ENCODE measurements around the gene GPRIN3.

Gene GPRIN3

GRCh38 chr4:89253935-89254334 is 53.7 kb downstream of the GPRIN3 start:
- no peak for TF ChIP-seq CTCF (conservative IDR thresholded peaks at IDR 0.05; ENCODE audit: low read length)
- H3K4me3 ChIP-seq (ENCODE audit: low read length): no peak overlapping the region
- DNase-seq (ENCODE audit: low read depth): no peak

GRCh38 chr4:89253311-89253710 is 54.3 kb downstream of the GPRIN3 start:
- no peak for TF ChIP-seq CTCF (conservative IDR thresholded peaks at IDR 0.05; ENCODE audit: low read length)
- DNase-seq (ENCODE audit: low read depth): no peak
- no peak overlapping the region for H3K4me3 ChIP-seq (ENCODE audit: low read length)

- no peak overlapping the region for H3K4me3 ChIP-seq (ENCODE audit: low read length)
- TF ChIP-seq CTCF (conservative IDR thresholded peaks at IDR 0.05; ENCODE audit: low read length): no peak
- no peak for DNase-seq (ENCODE audit: low read depth)
These were observed 56.2 kb downstream of the GPRIN3 start for GRCh38 chr4:89251396-89251795.

GRCh38 chr4:89249716-89250361 is 57.8 kb downstream of the GPRIN3 start:
- no peak for DNase-seq (ENCODE audit: low read depth)
- no peak for TF ChIP-seq CTCF (conservative IDR thresholded peaks at IDR 0.05; ENCODE audit: low read length)
- H3K4me3 ChIP-seq (ENCODE audit: low read length): no peak overlapping the region

GRCh38 chr4:89249313-89249712 is 58.3 kb downstream of the GPRIN3 start:
- TF ChIP-seq CTCF (conservative IDR thresholded peaks at IDR 0.05; ENCODE audit: low read length): no peak
- DNase-seq (ENCODE audit: low read depth): no peak
- H3K4me3 ChIP-seq (ENCODE audit: low read length): no peak overlapping the region

GRCh38 chr4:89248879-89249281 is 58.7 kb downstream of the GPRIN3 start:
- no peak for DNase-seq (ENCODE audit: low read depth)
- no peak overlapping the region for H3K4me3 ChIP-seq (ENCODE audit: low read length)
- TF ChIP-seq CTCF (conservative IDR thresholded peaks at IDR 0.05; ENCODE audit: low read length): no peak

- no peak overlapping the region for H3K4me3 ChIP-seq (ENCODE audit: low read length)
- no peak for TF ChIP-seq CTCF (conservative IDR thresholded peaks at IDR 0.05; ENCODE audit: low read length)
- no peak for DNase-seq (ENCODE audit: low read depth)
These were observed 59.6 kb downstream of the GPRIN3 start for GRCh38 chr4:89247951-89248350.

Measured in AG10803 (cell line).